ENCODE measurements around the gene ZNF513. TPM values are rescaled to one million over a fixed set of nuclear protein-coding genes. Genes with fewer than 3 reads are reported as not detected.

The ZNF513 gene
- total RNA-seq, 1 experiment from 2014 or later = 19.2 TPM

DNA sequence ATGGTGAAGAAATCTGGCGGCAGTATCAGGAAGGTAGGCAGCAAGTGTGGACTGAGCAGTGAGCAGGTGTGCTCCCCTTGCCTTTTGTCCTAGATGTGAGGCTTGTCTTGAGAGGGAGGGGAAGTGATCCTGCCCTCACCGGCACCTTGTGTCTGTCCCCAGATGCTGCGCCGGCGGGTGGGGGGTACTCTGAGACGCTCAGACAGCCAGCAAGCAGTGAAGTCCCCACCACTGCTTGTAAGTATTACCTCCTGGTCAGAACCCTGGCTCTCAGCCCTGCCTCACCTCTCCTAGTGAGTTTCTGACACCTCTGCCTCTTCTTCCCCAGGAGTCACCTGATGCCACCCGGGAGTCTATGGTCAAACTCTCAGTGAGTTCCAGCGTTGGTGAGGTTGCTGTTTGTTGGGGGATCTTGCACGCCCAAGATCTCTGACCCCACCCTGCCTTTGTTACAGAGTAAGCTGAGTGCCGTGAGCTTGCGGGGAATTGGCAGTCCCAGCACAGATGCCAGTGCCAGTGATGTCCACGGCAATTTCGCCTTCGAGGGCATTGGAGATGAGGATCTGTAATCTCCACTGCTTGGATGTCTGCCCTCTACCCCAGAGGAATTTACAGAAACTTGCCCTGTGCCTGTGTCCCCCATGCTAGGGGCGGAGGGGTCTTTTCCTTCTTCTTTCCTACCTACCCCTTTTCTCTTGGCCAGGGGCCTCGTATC is 4.2 kb downstream of the ZNF513 start:
- Histone ChIP-seq H3K36me3 (replicated peaks; ENCODE audit: control insufficient read depth, insufficient read depth, low read length) (peaks cover 38% of the 10 kb centered on the region), H3K4me3 (ENCODE audit: insufficient read depth, low read depth, low read length) (no peak overlapping the region), H3K27me3 (ENCODE audit: control insufficient read depth, insufficient read depth, low read length) (no peaks in the 10 kb centered on the region)
- DNase-seq = no peak

DNA sequence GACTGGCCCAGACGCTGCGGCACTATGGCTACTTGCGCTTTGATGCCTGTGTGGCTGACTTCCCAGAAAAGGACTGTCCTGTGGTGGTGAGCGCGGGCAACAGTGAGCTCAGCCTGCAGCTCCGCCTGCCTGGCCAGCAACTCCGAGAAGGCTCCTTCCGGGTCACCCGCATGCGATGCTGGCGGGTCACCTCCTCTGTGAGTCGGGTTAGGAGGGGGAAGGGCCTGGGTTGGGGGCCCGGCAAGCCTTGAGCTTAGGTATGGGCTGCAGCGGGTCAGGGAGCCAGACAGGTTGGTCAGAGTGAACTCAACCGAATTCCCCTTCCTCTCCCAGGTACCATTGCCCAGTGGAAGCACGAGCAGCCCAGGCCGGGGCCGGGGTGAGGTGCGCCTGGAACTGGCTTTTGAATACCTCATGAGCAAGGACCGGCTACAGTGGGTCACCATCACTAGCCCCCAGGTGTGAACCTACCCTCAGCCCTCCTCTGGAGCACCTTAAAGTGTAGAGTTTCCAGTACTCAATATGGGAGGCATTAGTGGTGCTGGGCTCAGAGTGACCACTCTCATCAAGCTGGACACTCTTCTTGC is 4.9 kb downstream of the ZNF513 start:
- H3K27me3 ChIP-seq (ENCODE audit: control insufficient read depth, insufficient read depth, low read length) = no peaks in the 10 kb centered on the region
- peaks cover 38% of the 10 kb centered on the region for H3K36me3 ChIP-seq (replicated peaks; ENCODE audit: control insufficient read depth, insufficient read depth, low read length)
- DNase-seq = no peak
- H3K4me3 ChIP-seq (ENCODE audit: insufficient read depth, low read depth, low read length) = no peak overlapping the region

DNA sequence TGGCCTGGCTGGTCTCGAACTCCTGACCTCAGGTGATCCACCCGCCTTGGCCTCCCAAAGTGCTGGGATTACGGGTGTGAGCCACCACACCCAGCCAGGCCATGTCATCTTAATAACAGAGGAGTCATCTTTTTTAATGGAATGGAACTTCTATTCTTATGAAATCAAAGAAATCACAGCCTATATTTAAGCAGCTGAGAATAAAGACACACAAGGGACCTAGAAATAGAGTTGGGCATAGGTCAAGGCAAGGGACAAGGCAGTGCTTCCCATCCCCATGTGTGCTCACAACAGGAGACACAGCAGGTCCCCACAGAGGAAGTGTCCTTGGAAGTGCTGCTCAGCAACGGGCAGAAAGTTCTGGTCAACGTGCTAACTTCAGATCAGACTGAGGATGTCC is 7.0 kb downstream of the ZNF513 start:
- H3K36me3 ChIP-seq (replicated peaks; ENCODE audit: control insufficient read depth, insufficient read depth, low read length) = peaks cover 38% of the 10 kb centered on the region
- no peak overlapping the region for H3K4me3 ChIP-seq (ENCODE audit: insufficient read depth, low read depth, low read length)
- no peaks in the 10 kb centered on the region for H3K27me3 ChIP-seq (ENCODE audit: control insufficient read depth, insufficient read depth, low read length)
- DNase-seq = no peak

DNA sequence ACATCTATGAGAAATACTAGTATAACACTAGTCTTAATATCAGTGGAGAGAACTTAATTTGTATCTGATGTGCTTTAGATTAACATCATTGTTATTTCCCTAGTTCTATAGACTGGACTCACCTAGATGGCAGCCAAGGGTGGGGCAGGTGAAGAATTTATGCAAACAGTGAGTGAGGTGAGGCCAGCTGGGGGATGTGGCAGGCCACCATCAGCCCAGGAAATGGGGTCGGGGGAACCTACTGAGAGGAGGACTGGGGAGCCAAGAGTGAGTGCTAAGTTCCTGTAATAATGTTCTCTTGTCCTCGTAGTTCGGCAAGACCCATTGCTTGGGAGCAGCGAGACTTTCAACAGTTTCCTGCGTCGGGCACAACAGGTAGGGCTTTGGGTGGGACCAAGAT is 7.6 kb downstream of the ZNF513 start:
- no peak for DNase-seq
- Histone ChIP-seq H3K4me3 (ENCODE audit: insufficient read depth, low read depth, low read length) (no peak overlapping the region), H3K27me3 (ENCODE audit: control insufficient read depth, insufficient read depth, low read length) (no peaks in the 10 kb centered on the region), H3K36me3 (replicated peaks; ENCODE audit: control insufficient read depth, insufficient read depth, low read length) (peaks cover 35% of the 10 kb centered on the region)

DNA sequence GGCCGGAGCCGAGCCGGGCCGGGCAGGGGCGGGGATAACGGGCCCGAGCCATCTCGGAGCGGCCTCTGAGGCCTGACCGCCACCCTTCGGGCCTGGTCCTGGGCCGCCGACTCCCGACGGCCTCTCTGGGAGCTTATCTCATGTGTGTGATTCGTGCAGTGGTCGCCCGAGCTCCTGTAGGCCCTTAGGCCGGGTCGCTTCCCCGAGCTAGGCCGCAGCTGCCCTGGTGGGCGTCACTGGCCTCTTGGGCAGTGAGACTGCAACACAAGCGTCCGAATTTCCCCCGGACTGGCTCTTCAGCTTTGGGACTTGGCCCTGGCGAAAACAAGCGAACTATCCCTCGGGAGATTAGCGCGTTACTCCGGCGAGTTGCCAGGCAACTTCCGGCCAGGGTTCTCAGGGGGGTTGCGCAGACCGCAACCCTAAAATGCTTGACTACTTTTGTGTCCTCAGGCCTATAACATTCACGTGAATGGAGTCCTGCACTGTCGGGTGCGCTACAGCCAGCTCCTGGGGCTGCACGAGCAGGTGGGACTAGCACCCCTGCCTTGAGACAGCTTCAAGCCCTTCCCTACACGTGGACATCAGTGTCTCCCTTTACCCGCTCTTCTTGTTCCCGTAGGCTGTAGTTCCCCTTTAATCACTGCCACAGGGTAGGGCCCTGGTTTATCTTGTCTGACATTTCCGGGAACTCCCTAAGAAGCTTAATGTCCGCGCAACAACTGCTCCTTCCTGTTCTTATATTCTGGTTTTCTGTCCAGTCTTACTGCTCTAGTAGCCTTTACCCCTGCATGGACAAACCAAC is 9.5 kb downstream of the ZNF513 start:
- no peak for DNase-seq
- H3K27me3 ChIP-seq (ENCODE audit: control insufficient read depth, insufficient read depth, low read length) = no peaks in the 10 kb centered on the region
- peak overlapping the region; percentile 99 for H3K4me3 ChIP-seq (ENCODE audit: insufficient read depth, low read depth, low read length)
- H3K36me3 ChIP-seq (replicated peaks; ENCODE audit: control insufficient read depth, insufficient read depth, low read length) = peaks cover 32% of the 10 kb centered on the region

DNA sequence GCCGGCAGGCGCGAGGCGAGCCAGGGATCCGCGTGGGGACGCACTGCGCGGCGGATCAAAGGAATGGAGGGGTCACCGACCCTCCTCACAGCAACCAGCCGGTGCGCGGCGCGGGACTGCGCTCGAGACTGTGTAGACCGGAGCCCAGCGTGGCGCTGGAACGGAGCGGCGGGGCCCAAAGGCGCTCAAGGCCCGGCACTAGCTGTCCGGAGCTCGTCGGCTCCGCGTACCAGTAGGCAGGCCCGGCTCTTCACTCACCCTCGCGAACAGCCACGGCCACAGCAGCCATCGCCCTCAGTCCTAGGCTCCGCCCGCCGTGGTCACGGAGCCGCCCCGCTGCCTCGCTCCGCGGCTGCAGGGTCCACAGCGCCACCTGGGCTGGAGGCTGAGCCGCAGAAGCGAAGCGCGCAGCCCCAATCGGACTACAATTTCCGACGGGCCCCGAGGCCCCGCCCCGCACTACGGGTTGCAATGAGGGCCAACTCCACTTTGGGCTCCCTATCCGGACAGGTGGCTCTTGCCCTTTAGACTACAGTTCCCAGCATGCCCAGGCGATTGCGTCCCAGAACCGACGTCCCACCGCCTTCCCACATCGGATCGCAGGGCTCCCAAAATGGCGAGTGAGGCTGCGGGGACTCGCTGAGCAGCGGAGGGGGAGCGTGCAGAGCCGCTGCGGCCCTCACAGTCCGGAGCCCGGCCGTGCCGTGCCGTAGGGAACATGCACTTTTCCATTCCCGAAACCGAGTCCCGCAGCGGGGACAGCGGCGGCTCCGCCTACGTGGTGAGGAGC is 10.3 kb downstream of the ZNF513 start, which contains the start of the genes EIF2B4 and SNX17:
EIF2B4 (minus strand) TSS at position 313 of the 790 bp plus-strand sequence; CDS start at position 289, 24 bp downstream.
SNX17 (plus strand) TSS at position 591 of the 790 bp plus-strand sequence; CDS start at position 719, 128 bp downstream.
- H3K4me3 ChIP-seq (ENCODE audit: insufficient read depth, low read depth, low read length) = peak within 1 kb of the TSS; percentile 99
- H3K27me3 ChIP-seq (ENCODE audit: control insufficient read depth, insufficient read depth, low read length) = no peaks in the 10 kb centered on the region
- peaks cover 26% of the 10 kb centered on the region for H3K36me3 ChIP-seq (replicated peaks; ENCODE audit: control insufficient read depth, insufficient read depth, low read length)
- peak; percentile 97 for DNase-seq

DNA sequence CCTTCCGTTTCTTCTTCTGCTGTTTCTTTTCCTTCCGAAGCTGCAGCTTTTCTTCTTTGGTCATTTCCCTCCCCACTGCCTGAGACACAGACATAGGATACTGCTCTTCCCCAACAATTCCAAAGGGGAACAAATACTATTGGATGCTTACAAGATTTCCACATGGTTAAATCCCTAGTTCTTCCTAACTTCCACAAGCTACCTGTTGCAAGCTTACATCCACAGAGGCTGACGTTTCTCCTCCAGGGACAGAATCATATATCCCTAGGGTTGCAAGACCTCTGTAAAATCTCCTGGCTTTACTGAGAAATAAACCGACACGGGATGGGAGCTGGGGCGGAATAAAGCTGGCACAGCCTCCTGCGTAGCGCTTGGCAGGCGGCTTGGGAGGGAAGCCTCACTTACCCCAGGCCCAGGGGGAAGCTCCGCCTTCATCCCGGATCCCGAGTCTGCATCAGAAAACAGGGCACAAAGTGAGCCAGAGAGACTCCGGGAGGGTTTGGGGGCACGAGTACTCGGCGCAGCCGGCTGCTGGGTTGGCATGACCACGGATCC is 11.0 kb downstream of the ZNF513 start:
- H3K27me3 ChIP-seq (ENCODE audit: control insufficient read depth, insufficient read depth, low read length) = no peaks in the 10 kb centered on the region
- H3K36me3 ChIP-seq (replicated peaks; ENCODE audit: control insufficient read depth, insufficient read depth, low read length) = peaks cover 26% of the 10 kb centered on the region
- peak overlapping the region; percentile 99 for H3K4me3 ChIP-seq (ENCODE audit: insufficient read depth, low read depth, low read length)
- peak; percentile 95 for DNase-seq

DNA sequence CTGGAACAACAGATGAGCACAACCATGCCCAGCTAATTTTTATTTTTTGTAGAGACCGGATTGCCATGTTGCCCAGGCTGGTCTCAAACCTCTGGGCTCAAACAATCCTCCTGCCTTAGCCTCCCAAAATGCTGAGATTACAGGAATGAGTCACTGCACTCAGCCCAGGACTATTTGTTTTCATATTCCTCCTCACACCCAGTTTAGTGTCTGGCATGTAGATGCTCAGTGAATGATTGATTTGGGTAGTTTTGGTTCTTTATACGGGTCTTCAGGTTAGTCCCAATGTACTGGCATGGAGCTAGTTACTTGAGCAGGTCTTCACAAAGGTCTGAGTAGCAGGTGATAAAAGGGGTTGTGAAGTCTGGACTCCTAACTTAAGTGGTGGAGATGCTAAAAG is 16.6 kb downstream of the ZNF513 start:
- no peak overlapping the region for H3K4me3 ChIP-seq (ENCODE audit: insufficient read depth, low read depth, low read length)
- H3K36me3 ChIP-seq (replicated peaks; ENCODE audit: control insufficient read depth, insufficient read depth, low read length) = peaks cover 20% of the 10 kb centered on the region
- no peak for DNase-seq
- no peaks in the 10 kb centered on the region for H3K27me3 ChIP-seq (ENCODE audit: control insufficient read depth, insufficient read depth, low read length)

DNA sequence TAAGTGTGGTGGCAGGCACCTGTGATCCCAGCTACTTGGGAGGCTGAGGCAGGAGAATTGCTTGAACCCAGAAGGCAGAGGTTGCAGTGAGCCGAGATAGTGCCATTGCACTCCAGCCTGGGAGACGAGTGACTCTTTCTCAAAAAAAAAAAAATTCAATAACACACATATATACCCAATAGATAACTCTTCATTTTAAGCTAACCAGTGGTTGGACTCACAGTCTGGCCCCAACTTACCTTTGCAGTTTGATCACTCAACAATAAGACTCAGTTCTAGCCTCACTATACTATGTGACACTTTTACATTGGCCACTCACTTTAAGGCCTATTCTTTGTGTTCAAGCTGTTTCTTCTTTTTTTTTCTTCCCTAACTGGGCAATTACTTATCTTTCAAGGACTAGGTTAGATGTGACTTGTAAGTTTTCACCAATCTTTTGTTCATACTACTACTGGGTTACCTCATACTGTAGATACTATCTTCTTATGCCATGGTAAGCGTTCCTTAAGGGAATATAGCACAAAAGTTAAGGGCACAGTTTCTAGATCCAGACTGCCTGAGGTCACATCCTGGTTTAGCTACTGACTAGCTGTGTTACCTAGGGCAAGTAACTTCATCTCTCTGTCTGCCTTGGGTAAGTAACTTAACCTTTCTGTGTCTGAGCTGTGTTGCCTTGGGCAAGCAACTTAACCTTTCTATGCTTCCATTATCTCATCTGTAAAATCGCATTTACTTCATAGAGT is 17.7 kb downstream of the ZNF513 start:
- H3K4me3 ChIP-seq (ENCODE audit: insufficient read depth, low read depth, low read length) = no peak overlapping the region
- DNase-seq = no peak
- peaks cover 17% of the 10 kb centered on the region for H3K36me3 ChIP-seq (replicated peaks; ENCODE audit: control insufficient read depth, insufficient read depth, low read length)
- H3K27me3 ChIP-seq (ENCODE audit: control insufficient read depth, insufficient read depth, low read length) = no peaks in the 10 kb centered on the region

DNA sequence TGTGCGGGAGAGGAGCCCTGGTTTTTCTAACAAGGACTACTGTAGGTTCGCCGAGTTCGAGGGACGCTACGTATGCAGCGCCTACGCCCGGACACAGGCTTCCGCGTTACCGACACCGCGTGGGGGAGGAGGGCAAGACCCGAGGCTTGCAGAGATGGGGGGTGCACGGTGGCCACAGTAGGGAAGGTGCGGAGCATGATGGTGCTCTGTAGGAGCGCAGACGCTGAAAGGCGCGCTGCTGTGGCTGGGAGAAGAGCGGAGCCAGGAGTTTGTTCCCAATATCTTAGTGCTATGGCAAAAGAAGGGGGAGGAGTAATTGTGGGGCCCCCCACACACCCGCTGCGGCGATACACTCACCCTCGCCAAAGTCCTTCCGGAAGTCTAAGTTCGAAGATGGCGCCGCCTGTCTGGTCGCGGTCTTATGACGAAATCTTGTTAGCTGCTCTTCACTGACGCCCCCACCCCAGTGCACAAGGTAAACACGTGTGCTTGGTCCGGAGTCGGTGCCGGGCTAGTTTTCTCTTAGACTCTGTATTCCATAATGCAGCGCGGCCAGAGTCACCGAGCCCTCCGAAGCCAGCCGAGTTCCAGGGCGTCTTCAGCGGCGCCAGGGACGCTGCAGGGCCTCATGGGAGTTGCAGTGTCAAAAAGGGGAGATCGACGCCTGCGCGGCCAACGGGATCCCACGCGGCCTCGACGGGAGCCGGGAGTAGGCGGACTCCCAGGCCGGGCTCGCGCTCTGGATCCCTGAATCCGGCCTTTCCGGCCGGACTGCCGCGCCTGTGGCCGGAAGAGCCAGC is 24.0 kb downstream of the ZNF513 start, which contains the start of gene GTF3C2:
GTF3C2 (minus strand) TSS at position 383 of the 800 bp plus-strand sequence. CDS start 13,210 bp downstream, outside the sequence.
- Histone ChIP-seq H3K4me3 (ENCODE audit: insufficient read depth, low read depth, low read length) (peak within 1 kb of the TSS; percentile 95), H3K36me3 (replicated peaks; ENCODE audit: control insufficient read depth, insufficient read depth, low read length) (no peaks in the 10 kb centered on the region; the same call in 1 of the 2 replicates), H3K27me3 (ENCODE audit: control insufficient read depth, insufficient read depth, low read length) (no peaks in the 10 kb centered on the region)
- DNase-seq = peak; percentile 95

DNA sequence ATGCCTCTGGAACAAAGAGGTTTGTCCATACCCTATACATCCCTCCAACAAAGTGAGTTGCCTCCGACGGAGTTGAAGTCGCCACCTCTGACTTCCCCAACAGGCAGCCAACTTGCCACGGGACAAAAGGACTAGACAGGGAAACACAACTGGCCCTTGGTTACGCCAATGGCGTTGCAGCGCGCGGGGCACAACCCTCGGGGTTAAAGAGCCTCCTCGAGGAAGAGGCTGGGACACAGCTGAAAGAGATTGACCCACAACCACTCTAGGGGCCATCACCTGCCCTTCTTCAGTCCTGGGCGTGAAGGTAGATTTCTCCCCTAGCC is 24.5 kb downstream of the ZNF513 start:
- Histone ChIP-seq H3K4me3 (ENCODE audit: insufficient read depth, low read depth, low read length) (peak overlapping the region; percentile 95), H3K36me3 (replicated peaks; ENCODE audit: control insufficient read depth, insufficient read depth, low read length) (no peaks in the 10 kb centered on the region; the same call in 1 of the 2 replicates), H3K27me3 (ENCODE audit: control insufficient read depth, insufficient read depth, low read length) (no peaks in the 10 kb centered on the region)
- peak; percentile 69 for DNase-seq

DNA sequence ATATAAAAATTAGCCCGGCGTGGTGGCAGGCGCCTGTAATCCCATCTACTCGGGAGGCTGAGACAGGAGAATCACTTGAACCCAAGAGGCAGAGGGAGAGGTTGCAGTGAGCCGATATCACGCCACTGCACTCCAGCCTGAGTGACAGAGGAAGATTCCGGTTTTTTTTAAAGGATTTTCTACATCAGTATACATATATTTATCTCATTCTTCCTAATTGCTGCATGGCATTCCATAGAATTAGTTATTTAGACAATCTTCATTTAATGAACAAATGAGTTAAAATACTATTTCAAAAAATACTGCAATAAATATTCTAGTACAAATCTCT is 26.0 kb downstream of the ZNF513 start:
- Histone ChIP-seq H3K27me3 (ENCODE audit: control insufficient read depth, insufficient read depth, low read length) (no peaks in the 10 kb centered on the region), H3K36me3 (replicated peaks; ENCODE audit: control insufficient read depth, insufficient read depth, low read length) (no peaks in the 10 kb centered on the region; the same call in 1 of the 2 replicates), H3K4me3 (ENCODE audit: insufficient read depth, low read depth, low read length) (no peak overlapping the region)
- DNase-seq = no peak

Data from H7 (cell line).